Stimulated activated CD8-positive, alpha-beta memory T cell treated with anti-CD3 and anti-CD28 coated beads, Interleukin-2, amount 100 ng/mL, for 1 hour (primary cell): Measurements from ENCODE around the gene THEMIS.
"Not testable (repeated sequence)": the region's sequence is repeated elsewhere in the genome, so short reads cannot be mapped to it uniquely, and the experiment has no call there.

ENCODE experiments used
- DNase-seq, 2 donors: peaks; one replicate each; pipeline ENCODE4 v3.0.0-alpha.2; 2020; ENCODE audit warnings: low read depth in 2 of 2

THEMIS gene

GRCh38 chr6:127900935-127901334, at the start of gene THEMIS:
Gene THEMIS (minus strand): TSS chr6:127901058. CDS start chr6:127900932, 126 bp downstream.
- no peak for DNase-seq

GRCh38 chr6:127949251-127949650, 48.4 kb upstream of the THEMIS start:
- no peak for DNase-seq

GRCh38 chr6:127946388-127946787, 45.5 kb upstream of the THEMIS start:
- DNase-seq: no peak

- no peak for DNase-seq
Measured at GRCh38 chr6:127945434-127946097, 44.7 kb upstream of the THEMIS start.

GRCh38 chr6:127941228-127941627, 40.4 kb upstream of the THEMIS start:
- no peak for DNase-seq

- DNase-seq: no peak
Measured at GRCh38 chr6:127939442-127940066, 38.7 kb upstream of the THEMIS start.

GRCh38 chr6:127938701-127939100, 37.8 kb upstream of the THEMIS start:
- no peak for DNase-seq

- no peak for DNase-seq
Measured at GRCh38 chr6:127937747-127938146, 36.9 kb upstream of the THEMIS start.

- no peak for DNase-seq
Measured at GRCh38 chr6:127937102-127937501, 36.2 kb upstream of the THEMIS start.

GRCh38 chr6:127934956-127935355, 34.1 kb upstream of the THEMIS start:
- DNase-seq: no peak

- no peak for DNase-seq
Measured at GRCh38 chr6:127933852-127934840, 33.3 kb upstream of the THEMIS start.

- no peak for DNase-seq
Measured at GRCh38 chr6:127933137-127933536, 32.3 kb upstream of the THEMIS start.

- DNase-seq: no peak
Measured at GRCh38 chr6:127932708-127933107, 31.9 kb upstream of the THEMIS start.

- not testable (repeated sequence) for DNase-seq
Measured at GRCh38 chr6:127926441-127926840, 25.6 kb upstream of the THEMIS start.

GRCh38 chr6:127924440-127924839, 23.6 kb upstream of the THEMIS start:
- DNase-seq: no peak

- no peak for DNase-seq
Measured at GRCh38 chr6:127924031-127924430, 23.2 kb upstream of the THEMIS start.

- DNase-seq: no peak
Measured at GRCh38 chr6:127923135-127923534, 22.3 kb upstream of the THEMIS start.

GRCh38 chr6:127921982-127922381, 21.1 kb upstream of the THEMIS start:
- DNase-seq: no peak

GRCh38 chr6:127920804-127921203, 19.9 kb upstream of the THEMIS start:
- no peak for DNase-seq

- DNase-seq: no peak
Measured at GRCh38 chr6:127918506-127919427, 17.9 kb upstream of the THEMIS start.

GRCh38 chr6:127917766-127918165, 16.9 kb upstream of the THEMIS start:
- DNase-seq: no peak
